ENCODE results near the gene C4B.
"Not testable (repeated sequence)": the region's sequence is repeated elsewhere in the genome, so short reads cannot be mapped to it uniquely, and the experiment has no call there.

C4B gene

GRCh38 chr6:32037136-32037535 lies 22.5 kb downstream of the C4B start:
- DNase-seq (ENCODE audit: low spot score) = not testable (repeated sequence)

DNA sequence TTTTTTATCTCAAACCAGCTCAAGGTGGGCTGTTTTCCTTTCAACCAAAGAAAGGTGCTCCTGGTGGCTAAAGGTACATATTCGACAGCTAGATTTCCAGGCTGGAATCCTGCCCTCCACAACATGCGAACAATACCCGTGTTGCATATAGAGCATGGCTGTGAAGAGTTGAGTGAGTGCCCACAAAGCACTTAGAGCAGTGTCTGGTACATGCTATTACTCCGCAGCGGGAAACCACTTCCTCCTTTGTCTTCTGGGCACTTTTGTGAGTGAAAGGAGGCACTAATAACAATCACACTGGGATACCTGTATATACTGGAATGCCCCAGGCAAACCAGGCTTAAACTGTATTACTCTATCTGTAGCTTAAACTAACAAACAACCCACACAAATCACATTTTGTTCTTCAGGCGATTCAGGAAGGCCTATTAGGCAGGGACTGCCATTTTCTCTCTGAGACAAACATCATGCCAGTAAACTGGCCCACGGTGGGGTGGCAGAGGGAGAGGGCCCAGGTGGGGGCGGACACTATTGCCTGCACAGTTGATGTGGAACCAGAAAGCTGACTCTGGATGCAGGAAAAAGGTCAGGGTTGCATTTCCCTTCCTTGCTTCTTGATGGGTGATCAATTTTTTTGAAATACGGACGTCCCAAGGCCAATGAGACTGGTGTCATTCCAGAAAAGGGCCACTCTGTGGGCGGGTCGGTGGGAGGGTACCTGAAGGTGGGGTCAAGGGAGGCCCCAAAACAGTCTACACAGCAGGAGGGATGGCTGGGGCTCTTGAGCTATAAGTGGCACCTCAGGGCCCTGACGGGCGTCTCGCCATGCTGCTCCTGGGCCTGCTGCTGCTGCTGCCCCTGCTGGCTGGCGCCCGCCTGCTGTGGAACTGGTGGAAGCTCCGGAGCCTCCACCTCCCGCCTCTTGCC lies 23.3 kb downstream of the C4B start, which contains the start of gene CYP21A2:
TSS of gene CYP21A2 (plus strand) at position 818 of the 927 bp plus-strand sequence. CDS start at position 826, 8 bp downstream.
- DNase-seq (ENCODE audit: low spot score) = not testable (repeated sequence)

- not testable (repeated sequence) for DNase-seq (ENCODE audit: low spot score)
These were observed 24.3 kb downstream of the C4B start for GRCh38 chr6:32038878-32039277.

DNA sequence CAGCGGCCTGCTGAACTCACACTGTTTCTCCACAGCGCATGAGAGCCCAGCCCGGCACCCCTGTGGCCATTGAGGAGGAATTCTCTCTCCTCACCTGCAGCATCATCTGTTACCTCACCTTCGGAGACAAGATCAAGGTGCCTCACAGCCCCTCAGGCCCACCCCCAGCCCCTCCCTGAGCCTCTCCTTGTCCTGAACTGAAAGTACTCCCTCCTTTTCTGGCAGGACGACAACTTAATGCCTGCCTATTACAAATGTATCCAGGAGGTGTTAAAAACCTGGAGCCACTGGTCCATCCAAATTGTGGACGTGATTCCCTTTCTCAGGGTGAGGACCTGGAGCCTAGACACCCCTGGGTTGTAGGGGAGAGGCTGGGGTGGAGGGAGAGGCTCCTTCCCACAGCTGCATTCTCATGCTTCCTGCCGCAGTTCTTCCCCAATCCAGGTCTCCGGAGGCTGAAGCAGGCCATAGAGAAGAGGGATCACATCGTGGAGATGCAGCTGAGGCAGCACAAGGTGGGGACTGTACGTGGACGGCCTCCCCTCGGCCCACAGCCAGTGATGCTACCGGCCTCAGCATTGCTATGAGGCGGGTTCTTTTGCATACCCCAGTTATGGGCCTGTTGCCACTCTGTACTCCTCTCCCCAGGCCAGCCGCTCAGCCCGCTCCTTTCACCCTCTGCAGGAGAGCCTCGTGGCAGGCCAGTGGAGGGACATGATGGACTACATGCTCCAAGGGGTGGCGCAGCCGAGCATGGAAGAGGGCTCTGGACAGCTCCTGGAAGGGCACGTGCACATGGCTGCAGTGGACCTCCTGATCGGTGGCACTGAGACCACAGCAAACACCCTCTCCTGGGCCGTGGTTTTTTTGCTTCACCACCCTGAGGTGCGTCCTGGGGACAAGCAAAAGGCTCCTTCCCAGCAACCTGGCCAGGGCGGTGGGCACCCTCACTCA lies 25.0 kb downstream of the C4B start:
- not testable (repeated sequence) for DNase-seq (ENCODE audit: low spot score)

- not testable (repeated sequence) for DNase-seq (ENCODE audit: low spot score)
These were observed 25.9 kb downstream of the C4B start for GRCh38 chr6:32040299-32041049.

- not testable (repeated sequence) for DNase-seq (ENCODE audit: low spot score)
These were observed 26.4 kb downstream of the C4B start for GRCh38 chr6:32041050-32041321.

GRCh38 chr6:32041385-32041784 lies 26.8 kb downstream of the C4B start:
- DNase-seq (ENCODE audit: low spot score) = not testable (repeated sequence)

- DNase-seq (ENCODE audit: low spot score) = not testable (repeated sequence)
These were observed 27.7 kb downstream of the C4B start for GRCh38 chr6:32042276-32042675.

GRCh38 chr6:32043589-32044380 lies 29.2 kb downstream of the C4B start:
- DNase-seq (ENCODE audit: low spot score) = not testable (repeated sequence)

DNA sequence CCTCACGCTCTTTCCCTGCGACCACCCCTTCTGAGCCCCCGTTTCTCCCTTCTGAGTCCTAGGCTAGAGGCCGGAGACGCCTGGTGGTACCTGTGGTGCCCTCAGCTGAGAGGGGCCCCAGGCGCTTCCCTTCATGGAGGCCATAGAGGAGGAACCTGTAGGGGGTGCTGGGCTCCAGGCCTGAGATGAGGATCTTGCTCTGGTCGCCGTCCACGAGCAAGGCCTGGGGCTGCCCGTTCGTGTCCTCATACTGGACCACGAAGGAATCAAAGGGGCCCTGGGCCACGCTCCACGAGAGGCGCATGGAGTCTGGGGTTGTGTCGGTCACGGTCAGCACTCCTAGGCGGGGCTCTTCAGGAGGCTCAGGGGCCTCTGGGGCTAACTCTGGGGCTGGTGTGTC lies 30.3 kb downstream of the C4B start:
- DNase-seq (ENCODE audit: low spot score) = not testable (repeated sequence)

- no peak for DNase-seq (ENCODE audit: low spot score)
These were observed 31.3 kb downstream of the C4B start for GRCh38 chr6:32045811-32046449.

DNA sequence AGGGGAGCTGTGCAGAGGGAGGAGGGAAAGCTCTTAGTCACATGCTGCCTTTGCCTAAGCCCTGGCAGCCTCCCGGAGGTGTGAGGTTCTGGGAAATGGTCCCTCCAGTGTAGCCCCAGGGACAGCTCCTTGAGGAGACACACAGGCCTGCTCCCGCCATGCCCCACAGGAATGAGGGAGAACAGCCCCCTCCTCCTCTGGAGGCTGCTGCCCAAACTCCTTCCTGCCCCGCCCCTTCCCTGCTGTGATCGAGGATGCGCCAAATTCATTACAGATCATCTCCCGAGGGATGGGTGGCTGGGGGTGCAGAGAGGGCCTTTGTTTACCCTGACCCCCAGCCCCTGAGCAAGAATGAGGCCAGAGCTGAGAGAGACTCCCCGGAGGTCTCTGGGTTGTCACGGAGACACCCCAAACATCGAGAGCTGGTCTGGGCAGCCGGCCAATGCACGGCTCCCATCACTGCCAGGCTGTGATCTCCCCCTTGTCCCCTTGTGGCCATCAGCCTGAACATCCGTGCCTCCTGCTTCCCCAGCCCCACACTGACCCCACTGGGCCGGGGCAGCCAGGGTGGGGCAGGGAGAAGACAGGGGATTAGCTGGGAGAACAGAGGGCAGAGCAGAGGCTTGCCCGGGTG lies 32.0 kb downstream of the C4B start:
- DNase-seq (ENCODE audit: low spot score) = peak; percentile 22

DNA sequence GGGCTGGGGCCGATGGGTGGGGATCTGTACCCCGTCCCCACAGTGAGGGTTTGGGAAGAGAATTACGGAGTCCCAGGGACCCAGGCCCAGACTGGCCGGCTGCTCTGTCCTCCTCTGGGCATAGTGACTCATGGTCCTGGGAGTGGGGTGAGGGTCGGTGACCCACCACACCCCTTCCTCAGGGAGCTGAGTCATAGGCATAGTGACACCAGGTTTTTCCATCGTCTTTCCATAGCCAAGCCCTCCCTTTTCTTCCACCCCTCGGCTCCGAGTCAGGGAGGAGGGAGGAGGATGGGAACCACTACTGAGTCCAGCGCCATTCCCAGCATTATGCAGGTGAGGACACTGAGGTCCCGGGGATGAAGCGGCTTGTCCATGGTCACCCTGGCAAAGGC lies 32.5 kb downstream of the C4B start:
- DNase-seq (ENCODE audit: low spot score) = no peak

DNA sequence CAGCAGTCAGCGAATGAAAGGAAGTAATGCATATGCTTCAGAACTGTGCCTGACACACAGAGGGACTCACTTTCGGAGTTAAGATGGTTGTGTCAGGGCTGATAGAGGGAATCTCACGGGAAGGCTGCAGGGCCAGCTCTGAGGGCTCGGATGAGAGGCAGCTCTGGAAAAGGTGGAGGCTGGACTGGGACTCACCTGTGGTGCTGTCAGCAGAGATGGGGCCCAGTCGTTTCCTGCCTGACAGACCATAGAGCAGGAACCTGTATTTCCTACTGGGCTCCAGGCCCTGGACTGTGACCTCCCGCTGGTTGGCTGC lies 32.9 kb downstream of the C4B start:
- DNase-seq (ENCODE audit: low spot score) = no peak

- DNase-seq (ENCODE audit: low spot score) = peak; percentile 37
These were observed 33.5 kb downstream of the C4B start for GRCh38 chr6:32047855-32048766.

DNA sequence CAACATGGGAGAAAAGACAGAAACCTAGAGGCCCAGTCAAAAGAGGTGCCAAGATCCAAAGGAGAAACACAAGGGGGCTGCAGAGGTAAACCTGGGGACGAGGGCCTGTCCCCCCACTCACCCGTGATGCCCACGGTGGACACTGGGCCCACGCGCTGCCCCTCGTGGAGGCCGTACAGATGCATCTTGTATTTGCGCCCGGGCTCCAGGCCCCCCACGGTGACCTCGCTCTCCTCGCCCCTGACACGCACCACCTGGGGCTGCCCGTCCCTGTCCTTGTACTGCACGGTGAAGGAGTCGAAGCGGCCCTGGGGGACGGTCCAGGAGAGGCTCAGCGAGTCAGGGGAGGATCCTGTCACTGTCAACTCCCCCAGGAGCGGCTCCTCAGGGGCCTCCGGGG lies 34.6 kb downstream of the C4B start:
- not testable (repeated sequence) for DNase-seq (ENCODE audit: low spot score)

GRCh38 chr6:32049736-32050135 lies 35.1 kb downstream of the C4B start:
- DNase-seq (ENCODE audit: low spot score) = not testable (repeated sequence)

GRCh38 chr6:32050562-32050961 lies 36.0 kb downstream of the C4B start:
- no peak for DNase-seq (ENCODE audit: low spot score)

GRCh38 chr6:32052626-32053025 lies 38.0 kb downstream of the C4B start:
- DNase-seq (ENCODE audit: low spot score) = not testable (repeated sequence)

Measured in globus pallidus (tissue), 1 donor.